Kidney (tissue), 14 donors: ENCODE measurements around the gene ACAD9. TPM values are rescaled to one million over a fixed set of nuclear protein-coding genes. Genes with fewer than 3 reads are reported as not detected.

Experiments used
- DNase-seq, 5 donors: peaks; one replicate each; pipeline ENCODE4 v3.0.0-alpha.2; 2013 to 2020
- FAIRE-seq: peaks from 2 replicates; lab custom pipeline; 2012; peaks lifted over from hg19 to GRCh38; lab: Jason Lieb, UNC
- H3K27ac ChIP-seq, 2 donors: one replicate each; pipeline ENCODE4 v1.7.0; 2013; ENCODE audit warnings: low read depth in 2 of 2, low read length in 2 of 2, inconsistent platforms in 1 of 2
- H3K27me3 ChIP-seq: one replicate; pipeline ENCODE4 v1.7.1; 2013; ENCODE audit warnings: low read length, inconsistent platforms; ENCODE audit not compliant: control insufficient read depth, insufficient read depth
- H3K36me3 ChIP-seq, 3 donors: one replicate each; pipeline versions ENCODE4 v1.7.0 to v1.7.1; 2013; ENCODE audit warnings: low read length in 3 of 3, control low read depth in 1 of 3, inconsistent platforms in 1 of 3; ENCODE audit not compliant: insufficient read depth in 3 of 3, control insufficient read depth in 2 of 3
- H3K4me1 ChIP-seq, 3 donors: one replicate each; pipeline versions ENCODE4 v1.7.0 to v1.7.1; 2013; ENCODE audit warnings: low read length in 3 of 3, inconsistent platforms in 1 of 3, low read depth in 1 of 3; ENCODE audit not compliant: control insufficient read depth in 2 of 3, insufficient read depth in 2 of 3
- H3K4me3 ChIP-seq, 3 donors: one replicate each; pipeline versions ENCODE4 v1.7.0 to v1.8.1; 2013; ENCODE audit warnings: low read length in 3 of 3, control low read depth in 1 of 3, inconsistent platforms in 1 of 3
- H3K9ac ChIP-seq, 3 donors: one replicate each; pipeline versions ENCODE4 v1.7.0 to v1.7.1; 2013; ENCODE audit warnings: low read length in 3 of 3, control low read depth in 1 of 3, inconsistent platforms in 1 of 3
- H3K9me3 ChIP-seq, 3 donors: one replicate each; pipeline versions ENCODE4 v1.7.0 to v1.7.1; 2013; ENCODE audit warnings: low read length in 3 of 3, control low read depth in 1 of 3, inconsistent platforms in 1 of 3; ENCODE audit not compliant: control insufficient read depth in 2 of 3, insufficient read depth in 1 of 3
- intact Hi-C: fragments of 100-400 bp; cut with DNase I; formaldehyde crosslinking; loops from one replicate; pipeline ENCODE4 v1.11.1; 2022
- polyA plus RNA-seq: library from polyadenylated mRNA; stranded (reverse); fragments of 350-450 nt; fragmentation: Illumina TruSeq; extraction: RNeasy Lipid Tissue Mini Kit (QIAGEN cat#74804); gene quantifications from one replicate; pipeline ENCODE4 v1.2.3, GENCODE V29; 2014; ENCODE audit warnings: low read depth, low replicate concordance; ENCODE audit not compliant: insufficient read depth
- total RNA-seq: library from RNA; stranded (reverse); fragmentation: NEBNext Ultra II Directional; extraction: Animal tissue kit (Norgen Biotek cat#: 25700); gene quantifications from one replicate; pipeline ENCODE4 v1.2.1, GENCODE V29; 2021
- TF ChIP-seq, protein P1 (sequence below): IDR thresholded peaks from 3 replicates; pipeline ENCODE4 v1.5.1; 2012; ENCODE audit warnings: mild to moderate bottlenecking, moderate library complexity, borderline replicate concordance; ENCODE audit not compliant: insufficient read depth; ENCODE audit errors: extremely low read depth
- donor health status: control.
- donor health status: control.
- donor health status: control.
- donor health status: control.
- donor health status: control.
- donor health status: DM: yes; HTN: yes; CAD: no.
- donor health status: Normal renal cell carcinoma (clear cell type).

The ACAD9 gene
- total and polyA plus RNA-seq, 2 donors from 2014 or later: 36.2 to 50.2 TPM

DNA sequence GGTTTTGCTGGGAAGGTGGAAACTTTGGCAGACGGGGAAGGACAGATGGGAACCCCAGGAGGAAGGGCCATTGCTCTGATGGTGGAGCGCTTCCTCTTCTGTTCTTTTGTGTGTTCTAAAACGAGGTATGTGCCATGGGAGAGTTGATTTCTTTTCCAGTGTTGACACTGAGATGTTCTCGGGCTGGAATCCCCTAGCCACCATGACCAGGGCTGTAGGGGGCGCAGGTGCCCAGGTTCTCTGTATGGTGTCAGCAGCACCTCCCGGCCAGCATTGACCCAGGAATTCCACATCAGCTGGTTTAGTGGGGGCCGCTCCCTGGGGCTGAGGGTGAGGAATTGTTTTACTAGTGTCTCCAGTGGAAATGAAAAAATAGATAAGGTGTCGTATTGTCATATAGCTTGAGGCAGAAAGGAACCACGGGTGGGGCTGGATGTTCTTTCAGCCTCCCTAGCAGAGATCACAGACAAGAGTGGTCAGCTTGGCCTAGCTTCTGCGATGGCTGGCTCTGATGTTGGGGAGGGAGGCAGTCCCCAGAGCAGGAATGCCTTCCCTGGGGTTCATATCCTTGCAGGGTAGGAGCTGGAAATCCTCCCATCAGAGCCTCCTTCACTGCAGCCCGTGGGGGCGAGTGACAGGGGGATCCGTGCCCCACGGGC lies 34.2 kb upstream of the ACAD9 start:
- DNase-seq: peak in 4 of 5 donors; percentile 39 to 55 (median 48)
- no peaks in the 10 kb centered on the region for H3K4me1 ChIP-seq
- TF ChIP-seq, protein P1, sequence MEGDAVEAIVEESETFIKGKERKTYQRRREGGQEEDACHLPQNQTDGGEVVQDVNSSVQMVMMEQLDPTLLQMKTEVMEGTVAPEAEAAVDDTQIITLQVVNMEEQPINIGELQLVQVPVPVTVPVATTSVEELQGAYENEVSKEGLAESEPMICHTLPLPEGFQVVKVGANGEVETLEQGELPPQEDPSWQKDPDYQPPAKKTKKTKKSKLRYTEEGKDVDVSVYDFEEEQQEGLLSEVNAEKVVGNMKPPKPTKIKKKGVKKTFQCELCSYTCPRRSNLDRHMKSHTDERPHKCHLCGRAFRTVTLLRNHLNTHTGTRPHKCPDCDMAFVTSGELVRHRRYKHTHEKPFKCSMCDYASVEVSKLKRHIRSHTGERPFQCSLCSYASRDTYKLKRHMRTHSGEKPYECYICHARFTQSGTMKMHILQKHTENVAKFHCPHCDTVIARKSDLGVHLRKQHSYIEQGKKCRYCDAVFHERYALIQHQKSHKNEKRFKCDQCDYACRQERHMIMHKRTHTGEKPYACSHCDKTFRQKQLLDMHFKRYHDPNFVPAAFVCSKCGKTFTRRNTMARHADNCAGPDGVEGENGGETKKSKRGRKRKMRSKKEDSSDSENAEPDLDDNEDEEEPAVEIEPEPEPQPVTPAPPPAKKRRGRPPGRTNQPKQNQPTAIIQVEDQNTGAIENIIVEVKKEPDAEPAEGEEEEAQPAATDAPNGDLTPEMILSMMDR: no peak
- intact Hi-C loops: no loop called here
- no peak for FAIRE-seq
- H3K36me3 ChIP-seq: no peaks in the 10 kb centered on the region
- H3K9ac ChIP-seq: no peak overlapping the region
- no peaks in the 10 kb centered on the region for H3K9me3 ChIP-seq
- H3K27me3 ChIP-seq: no peaks in the 10 kb centered on the region
- no peak overlapping the region for H3K27ac ChIP-seq
- H3K4me3 ChIP-seq: peak overlapping the region in 1 of 3 donors; percentile 53

DNA sequence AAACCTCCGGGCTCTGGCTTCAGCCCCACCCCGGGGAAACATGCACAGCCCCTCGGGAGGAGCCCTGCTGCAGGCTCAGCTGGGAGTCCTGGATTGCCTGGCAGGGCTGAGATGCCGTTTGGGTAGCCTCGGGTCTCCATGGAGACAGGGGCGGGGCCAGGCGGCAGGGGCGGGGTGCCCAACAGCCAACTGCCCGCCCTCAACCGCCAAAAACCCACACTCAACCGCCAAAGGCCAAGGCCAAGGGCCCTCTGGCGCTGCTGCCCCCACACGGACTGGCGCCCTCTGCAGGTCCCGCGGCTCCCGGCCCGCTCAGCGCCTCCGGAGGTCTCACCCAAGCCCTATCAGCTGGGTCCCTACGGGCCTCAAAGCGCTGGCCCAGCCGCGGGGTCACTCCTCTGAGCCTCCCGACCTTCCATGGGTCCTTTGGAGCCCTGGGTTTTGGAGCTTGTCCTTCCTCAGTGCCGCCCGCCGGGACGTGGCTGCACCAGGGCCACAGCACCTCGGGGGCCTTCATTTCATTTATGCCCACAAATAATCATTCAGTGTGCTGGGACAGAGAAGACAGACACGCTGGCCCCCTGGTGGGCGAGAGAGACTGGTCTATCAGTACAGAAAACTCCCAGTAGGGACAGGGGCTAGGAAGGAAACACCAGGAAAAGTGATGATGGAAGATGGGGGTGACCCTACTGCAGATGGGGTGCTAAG lies 33.5 kb upstream of the ACAD9 start:
- peak overlapping the region in 1 of 3 donors; percentile 19 for H3K9ac ChIP-seq
- H3K36me3 ChIP-seq: no peaks in the 10 kb centered on the region
- no peak for FAIRE-seq
- H3K4me1 ChIP-seq: no peaks in the 10 kb centered on the region
- peak overlapping the region; percentile 39 to 53 (median 42) for H3K4me3 ChIP-seq
- H3K9me3 ChIP-seq: no peaks in the 10 kb centered on the region
- no peaks in the 10 kb centered on the region for H3K27me3 ChIP-seq
- no peak overlapping the region for H3K27ac ChIP-seq
- intact Hi-C loops: no loop called here
- TF ChIP-seq, protein P1: peak; percentile 39
- peak; percentile 84 to 93 (median 89) for DNase-seq

DNA sequence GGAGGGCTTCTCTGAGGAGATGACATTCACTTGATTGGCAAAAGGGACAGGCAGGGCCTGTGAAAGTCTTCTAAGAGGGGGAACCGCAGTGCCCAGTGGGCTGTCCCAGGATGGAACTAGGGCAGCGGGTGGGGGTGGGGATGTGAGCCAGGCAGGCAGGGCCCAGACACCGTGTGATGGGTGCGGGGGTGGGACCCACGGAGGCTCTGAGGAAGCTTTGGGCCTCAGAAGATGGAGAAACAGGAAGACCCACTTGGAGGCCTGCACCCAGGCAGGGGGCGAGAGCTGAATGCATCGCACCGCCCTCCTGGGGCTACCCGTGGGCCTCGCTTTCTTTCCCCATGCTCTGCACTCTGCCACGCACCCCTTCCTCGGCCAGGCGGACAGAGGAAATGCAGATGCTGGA lies 32.9 kb upstream of the ACAD9 start:
- Histone ChIP-seq H3K27me3 (no peaks in the 10 kb centered on the region), H3K9ac (peak overlapping the region in 1 of 3 donors; percentile 19), H3K4me3 (no peak overlapping the region), H3K4me1 (no peaks in the 10 kb centered on the region), H3K27ac (no peak overlapping the region), H3K9me3 (no peaks in the 10 kb centered on the region), H3K36me3 (no peaks in the 10 kb centered on the region)
- DNase-seq: peak in 1 of 5 donors; percentile 61
- TF ChIP-seq, protein P1: no peak
- no peak for FAIRE-seq
- intact Hi-C loops: no loop called here
